AG04449 (cell line): ENCODE measurements around the gene PRKACA.
"Not testable (repeated sequence)": the region's sequence is repeated elsewhere in the genome, so short reads cannot be mapped to it uniquely, and the experiment has no call there.

ENCODE experiments used
- CTCF ChIA-PET: fragments of 350-600 bp; formaldehyde crosslinking; extraction: SDS; loops from one replicate; lab custom pipeline; 2021; ENCODE audit warnings: antibody characterized with exemption; lab: Yijun Ruan, JAX
- POLR2A ChIA-PET: fragments of 400-600, 350-600 bp; formaldehyde crosslinking; extraction: SDS; loops from one replicate; lab custom pipeline; 2020; ENCODE audit warnings: antibody characterized with exemption, inconsistent platforms; lab: Yijun Ruan, JAX
- DNase-seq: peaks from one replicate; pipeline ENCODE4 v3.0.0-alpha.2; 2010; ENCODE audit warnings: low read depth, low spot score
- H3K4me3 ChIP-seq: 2 replicates; pipeline ENCODE4 v1.5.1; 2011; ENCODE audit warnings: low read depth, mild to moderate bottlenecking, control low read depth, low read length
- CTCF ChIP-seq: IDR thresholded peaks from one replicate; pipeline ENCODE4 v1.5.1; 2011; ENCODE audit warnings: mild to moderate bottlenecking, moderate library complexity, low read length, control low read depth, inconsistent platforms; ENCODE audit not compliant: insufficient read depth; ENCODE audit errors: missing control alignments

PRKACA gene

DNA sequence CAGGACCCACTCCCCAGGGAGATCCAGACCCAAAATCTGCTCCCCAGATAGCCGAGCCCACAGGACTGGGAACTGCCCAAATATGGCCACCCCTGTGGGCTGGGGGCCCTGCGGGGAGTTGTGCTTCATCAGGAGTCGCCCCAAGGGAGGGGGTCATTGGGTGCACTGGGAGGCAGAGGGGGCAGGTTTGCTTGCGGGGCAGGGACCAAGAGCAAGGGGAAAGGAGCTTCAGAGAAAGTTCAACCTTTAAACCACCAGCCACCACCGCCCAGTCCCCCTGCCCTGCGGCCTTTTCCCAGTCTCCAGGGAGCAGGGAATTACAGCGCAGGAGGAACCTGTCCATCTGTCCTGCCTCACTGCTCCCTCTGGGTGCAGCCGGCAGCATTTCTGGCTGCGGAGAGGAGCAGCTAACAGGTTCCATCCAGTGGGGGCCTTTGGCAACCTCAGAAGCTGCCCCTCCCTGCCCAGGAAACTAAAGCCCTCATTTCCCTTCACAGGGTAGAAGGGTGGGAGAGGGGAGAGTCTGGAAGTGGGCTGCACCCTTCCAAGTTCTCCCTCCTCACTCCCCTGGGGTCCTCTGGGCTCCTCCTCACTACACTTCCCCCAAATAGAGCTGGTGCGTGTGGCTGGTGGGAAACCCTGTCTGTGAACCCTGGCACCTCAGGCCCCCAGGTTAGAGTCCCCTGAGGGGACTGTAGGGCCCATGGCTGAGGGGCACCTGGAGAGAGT, 32.6 kb upstream of the PRKACA start:
- ChIA-PET POLR2A (no interaction called here), CTCF (interaction anchor here (1.1 to 9.3 kb wide), 3 partner anchors 8 to 199 kb away, joined by 3 to 101 read pairs (median 77); partner anchors contain the start of gene ASF1B)
- H3K4me3 ChIP-seq: no peak overlapping the region
- DNase-seq: no peak
- no peak for TF ChIP-seq CTCF

- ChIA-PET POLR2A (no interaction called here), CTCF (interaction anchor here (1.1 to 9.3 kb wide), 3 partner anchors 9 to 200 kb away, joined by 3 to 101 read pairs (median 77); partner anchors contain the start of gene ASF1B)
- TF ChIP-seq CTCF: no peak
- H3K4me3 ChIP-seq: no peak overlapping the region
- no peak for DNase-seq
Observed at GRCh38 chr19:14149509-14149994, 32.0 kb upstream of the PRKACA start.

GRCh38 chr19:14148751-14149410, 31.3 kb upstream of the PRKACA start:
- TF ChIP-seq CTCF: no peak
- ChIA-PET CTCF (interaction anchor here (0.8 to 9.3 kb wide), 17 partner anchors 10 to 335 kb away, joined by 3 to 101 read pairs (median 5); partner anchors contain the start of genes ADGRE5 and ASF1B), POLR2A (no interaction called here)
- no peak for DNase-seq
- no peak overlapping the region for H3K4me3 ChIP-seq

- CTCF ChIA-PET: interaction anchor here (0.8 to 9.3 kb wide), 19 partner anchors 10 to 336 kb away, joined by 3 to 101 read pairs (median 5); partner anchors contain the start of genes ADGRE5 and ASF1B
- no peak for DNase-seq
- POLR2A ChIA-PET: no interaction called here
- peak; percentile 91 for TF ChIP-seq CTCF
- no peak overlapping the region for H3K4me3 ChIP-seq
Observed at GRCh38 chr19:14147797-14148605, 30.4 kb upstream of the PRKACA start.

GRCh38 chr19:14146789-14147216, 29.2 kb upstream of the PRKACA start:
- peak; percentile 46 for DNase-seq
- POLR2A ChIA-PET: interaction anchor here (1.0 kb wide), 1 partner anchor 10 kb away, joined by 3 read pairs; no protein-coding TSS in a partner anchor
- CTCF ChIA-PET: interaction anchor here (0.9 to 9.3 kb wide), 12 partner anchors 9 to 338 kb away, joined by 3 to 101 read pairs (median 6); partner anchors contain the start of genes ADGRE5 and ASF1B
- no peak for TF ChIP-seq CTCF
- no peak overlapping the region for H3K4me3 ChIP-seq

- not testable (repeated sequence) for DNase-seq, H3K4me3 ChIP-seq
- ChIA-PET CTCF (interaction anchor here (0.9 to 9.3 kb wide), 7 partner anchors 8 to 266 kb away, joined by 3 to 101 read pairs (median 3); partner anchors contain the start of gene ASF1B), POLR2A (interaction anchor here (1.0 kb wide), 1 partner anchor 9 kb away, joined by 3 read pairs; no protein-coding TSS in a partner anchor)
Observed at GRCh38 chr19:14146169-14146568, 28.6 kb upstream of the PRKACA start.
